ENCODE measurements around the gene RPS16. TPM values are rescaled to one million over a fixed set of nuclear protein-coding genes. Genes with fewer than 3 reads are reported as not detected.

Gene RPS16
- 1,000 to 10,000 TPM; 1,066 to 1,636 (median 1,467) TPM for total RNA-seq

DNA sequence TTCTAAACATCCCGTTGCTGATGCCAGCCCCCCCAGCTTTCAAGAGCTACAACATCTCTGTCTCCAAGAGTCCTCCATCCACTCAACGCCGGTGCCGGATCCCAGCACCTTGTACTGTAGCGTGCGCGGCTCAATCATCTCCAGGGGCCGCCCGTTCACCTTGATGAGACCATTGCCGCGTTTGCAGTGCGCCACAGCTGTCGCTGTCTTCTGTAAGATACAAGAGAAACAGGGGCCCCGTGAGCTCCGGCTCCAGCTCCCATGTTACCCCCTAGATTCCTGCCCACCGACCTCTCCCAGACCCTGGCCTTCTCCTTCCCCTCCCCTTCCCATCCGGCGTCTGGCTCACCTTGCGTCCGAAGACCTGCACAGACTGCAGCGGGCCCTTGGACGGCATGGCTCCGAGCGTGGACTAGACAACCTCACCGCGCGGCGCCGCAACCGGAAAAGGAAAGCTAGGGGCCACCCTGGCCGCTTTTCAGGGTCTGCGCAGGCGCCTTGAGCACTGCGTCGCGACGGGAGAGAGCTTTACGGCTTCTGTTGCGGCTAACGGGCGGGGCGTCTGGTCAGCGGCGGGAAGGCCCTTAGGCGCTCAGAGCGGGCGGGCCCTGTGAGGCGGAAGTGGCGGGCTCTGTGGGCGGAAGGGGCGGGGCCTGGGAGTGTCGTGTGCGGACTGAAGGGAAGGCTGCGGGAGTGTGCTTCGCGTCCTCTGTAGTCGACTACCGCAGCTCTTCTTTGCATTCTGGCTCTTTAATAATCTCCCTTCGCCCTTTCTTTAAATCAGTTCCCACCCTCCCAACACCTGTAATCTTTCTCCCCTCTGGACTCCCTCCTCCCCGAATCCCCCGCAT is at the start of gene RPS16:
Gene RPS16 (minus strand): TSS at position 451 of the 851 bp plus-strand sequence. CDS start 54 bp downstream, at position 397.
- Histone ChIP-seq H3K27me3 (no peaks in the 10 kb centered on the region), H3K27ac (peak within 1 kb of the TSS; percentile 86 to 95 (median 90)), H3K4me1 (peaks cover 22 to 28% of the 10 kb centered on the region in 2 donors), H3K36me3 (peaks cover 4 to 32% of the 10 kb centered on the region in 2 donors), H3K9me3 (no peaks in the 10 kb centered on the region), H3K4me3 (peak within 1 kb of the TSS; percentile 77 to 99 (median 91))
- in situ Hi-C loops (cut with MboI; ENCODE audit: low sequenced_read_pairs in 4 of 4): loop anchor here in 2 of 4 donors (5.0 to 25.0 kb wide), 3 partner anchors 97 to 402 kb away; partner anchors contain the start of genes DYRK1B (in 2 of the 2), EID2B (in 2 of the 2), FBL (in 2 of the 2) and EID2 (in 1 of the 2)
- DNase-seq (peak; percentile 98 to 99), ATAC-seq (peak; percentile 96)
- TF ChIP-seq, protein P1, sequence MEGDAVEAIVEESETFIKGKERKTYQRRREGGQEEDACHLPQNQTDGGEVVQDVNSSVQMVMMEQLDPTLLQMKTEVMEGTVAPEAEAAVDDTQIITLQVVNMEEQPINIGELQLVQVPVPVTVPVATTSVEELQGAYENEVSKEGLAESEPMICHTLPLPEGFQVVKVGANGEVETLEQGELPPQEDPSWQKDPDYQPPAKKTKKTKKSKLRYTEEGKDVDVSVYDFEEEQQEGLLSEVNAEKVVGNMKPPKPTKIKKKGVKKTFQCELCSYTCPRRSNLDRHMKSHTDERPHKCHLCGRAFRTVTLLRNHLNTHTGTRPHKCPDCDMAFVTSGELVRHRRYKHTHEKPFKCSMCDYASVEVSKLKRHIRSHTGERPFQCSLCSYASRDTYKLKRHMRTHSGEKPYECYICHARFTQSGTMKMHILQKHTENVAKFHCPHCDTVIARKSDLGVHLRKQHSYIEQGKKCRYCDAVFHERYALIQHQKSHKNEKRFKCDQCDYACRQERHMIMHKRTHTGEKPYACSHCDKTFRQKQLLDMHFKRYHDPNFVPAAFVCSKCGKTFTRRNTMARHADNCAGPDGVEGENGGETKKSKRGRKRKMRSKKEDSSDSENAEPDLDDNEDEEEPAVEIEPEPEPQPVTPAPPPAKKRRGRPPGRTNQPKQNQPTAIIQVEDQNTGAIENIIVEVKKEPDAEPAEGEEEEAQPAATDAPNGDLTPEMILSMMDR (IDR thresholded peaks at IDR 0.05 in 4 of 5, conservative IDR thresholded peaks at IDR 0.05 in 1 of 5): peak in 1 of 5 experiments; percentile 19
- TF ChIP-seq POLR2A (IDR thresholded peaks at IDR 0.05): peak; percentile 98 to 99
- intact Hi-C loops (cut with DNase I; ENCODE audit: low total_unique reads): loop anchor here (1.0 to 2.0 kb wide), 3 partner anchors 10 to 97 kb away; partner anchors contain the start of genes EID2B, PLEKHG2 and SUPT5H

DNA sequence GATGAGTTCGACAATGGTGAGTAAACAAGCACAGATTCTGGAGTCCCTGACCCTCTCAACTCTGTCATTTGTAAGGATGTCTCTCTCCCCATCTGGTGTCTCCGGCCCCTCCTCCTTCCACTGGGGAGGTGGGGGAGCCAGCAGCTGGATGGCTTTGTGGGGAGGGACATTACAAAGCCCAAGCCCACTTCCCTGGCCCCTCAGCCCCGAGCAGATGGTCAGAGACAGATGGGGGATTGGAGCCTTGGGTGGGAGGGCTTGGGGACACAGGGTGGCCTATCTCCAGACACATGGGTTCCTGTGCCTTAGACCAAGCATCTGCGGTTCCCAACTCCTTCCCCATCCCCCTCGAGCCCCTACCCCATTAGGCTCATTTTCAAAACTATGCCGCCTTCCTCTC is 47.4 kb upstream of the RPS16 start:
- in situ Hi-C loops (cut with MboI; ENCODE audit: low sequenced_read_pairs in 4 of 4) (no loop called here), intact Hi-C loops (cut with DNase I; ENCODE audit: low total_unique reads) (loop anchor here (5.0 kb wide), 1 partner anchor 141 kb away; the partner anchor contains the start of gene SAMD4B)
- TF ChIP-seq, protein P1 (IDR thresholded peaks at IDR 0.05 in 4 of 5, conservative IDR thresholded peaks at IDR 0.05 in 1 of 5): no peak
- TF ChIP-seq POLR2A (IDR thresholded peaks at IDR 0.05): no peak
- H3K4me1 ChIP-seq: peaks cover 11% of the 10 kb centered on the region in 2 donors
- DNase-seq: no peak
- H3K36me3 ChIP-seq: peaks cover 0 to 49% of the 10 kb centered on the region in 2 donors
- H3K27ac ChIP-seq: no peak overlapping the region
- no peak overlapping the region for H3K4me3 ChIP-seq
- no peaks in the 10 kb centered on the region for H3K9me3 ChIP-seq
- no peaks in the 10 kb centered on the region for H3K27me3 ChIP-seq
- no peak for ATAC-seq

DNA sequence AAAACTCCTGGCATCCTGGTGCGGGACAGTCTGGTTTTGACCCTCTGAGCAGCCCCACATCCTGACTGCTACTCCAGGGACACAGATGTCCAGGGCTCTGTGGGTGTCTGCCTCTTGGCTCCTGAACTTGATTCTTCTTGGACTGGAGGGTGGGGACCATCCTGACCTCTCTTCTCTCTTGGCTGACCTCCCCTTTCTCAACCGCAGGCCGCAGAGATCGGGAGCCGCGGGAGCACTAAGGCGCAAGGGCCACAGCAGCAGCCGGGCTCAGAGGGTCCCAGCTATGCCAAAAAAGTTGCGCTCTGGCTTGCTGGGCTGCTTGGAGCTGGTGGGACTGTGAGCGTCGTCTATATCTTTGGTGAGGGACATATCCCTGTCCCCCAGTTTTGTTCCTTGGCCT is 45.9 kb upstream of the RPS16 start:
- Histone ChIP-seq H3K27me3 (no peaks in the 10 kb centered on the region), H3K36me3 (peaks cover 0 to 34% of the 10 kb centered on the region in 2 donors), H3K4me3 (peak overlapping the region; percentile 92 to 100 (median 99)), H3K9me3 (no peaks in the 10 kb centered on the region), H3K4me1 (peaks cover 11% of the 10 kb centered on the region in 2 donors), H3K27ac (peak overlapping the region in 3 of 4 donors; percentile 88 to 92 (median 91))
- intact Hi-C loops (cut with DNase I; ENCODE audit: low total_unique reads): loop anchor here (1.0 to 5.0 kb wide), 4 partner anchors 34 to 357 kb away; partner anchors contain the start of genes EID2B, PAK4 and SAMD4B
- in situ Hi-C loops (cut with MboI; ENCODE audit: low sequenced_read_pairs in 4 of 4): no loop called here
- TF ChIP-seq, protein P1 (IDR thresholded peaks at IDR 0.05 in 4 of 5, conservative IDR thresholded peaks at IDR 0.05 in 1 of 5): no peak
- no peak for DNase-seq
- ATAC-seq: no peak

DNA sequence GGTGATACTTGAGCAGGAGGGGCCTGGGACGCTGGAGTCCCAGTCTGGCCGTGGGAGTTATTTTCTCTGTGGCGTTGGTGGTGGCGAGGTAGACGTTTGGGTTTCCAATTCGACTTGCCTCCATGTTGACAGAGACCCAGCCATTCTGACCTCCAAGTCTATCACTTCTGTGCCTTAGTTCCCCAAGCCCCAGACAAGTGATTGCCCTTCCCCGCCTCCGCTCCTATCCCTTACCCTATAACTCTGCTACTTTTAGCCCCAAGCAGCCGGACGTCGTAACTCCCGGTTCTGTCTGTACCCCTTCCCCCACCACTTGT is 45.4 kb upstream of the RPS16 start:
- H3K36me3 ChIP-seq: peaks cover 0 to 32% of the 10 kb centered on the region in 2 donors
- H3K27ac ChIP-seq: peak overlapping the region; percentile 88 to 95 (median 92)
- ATAC-seq (peak in 1 of 2 donors; percentile 3), DNase-seq (no peak)
- H3K9me3 ChIP-seq: no peaks in the 10 kb centered on the region
- H3K4me1 ChIP-seq: peaks cover 11% of the 10 kb centered on the region in 2 donors
- intact Hi-C loops (cut with DNase I; ENCODE audit: low total_unique reads) (loop anchor here (1.0 to 5.0 kb wide), 4 partner anchors 34 to 356 kb away; partner anchors contain the start of genes EID2B, PAK4 and SAMD4B), in situ Hi-C loops (cut with MboI; ENCODE audit: low sequenced_read_pairs in 4 of 4) (no loop called here)
- TF ChIP-seq, protein P1 (IDR thresholded peaks at IDR 0.05 in 4 of 5, conservative IDR thresholded peaks at IDR 0.05 in 1 of 5): no peak
- TF ChIP-seq POLR2A (IDR thresholded peaks at IDR 0.05): no peak
- no peaks in the 10 kb centered on the region for H3K27me3 ChIP-seq
- peak overlapping the region; percentile 92 to 100 (median 99) for H3K4me3 ChIP-seq

Measured in gastrocnemius medialis (tissue), 4 donors.